Inflammatory macrophage treated with lipopolysaccharide for 4 hours (primary cell): Measurements from ENCODE around the gene ERC1.
"Not testable (repeated sequence)": the region's sequence is repeated elsewhere in the genome, so short reads cannot be mapped to it uniquely, and the experiment has no call there.

ENCODE experiments used
- DNase-seq: peaks from one replicate; pipeline ENCODE4 v3.0.0-alpha.2; 2020

ERC1 gene

DNA sequence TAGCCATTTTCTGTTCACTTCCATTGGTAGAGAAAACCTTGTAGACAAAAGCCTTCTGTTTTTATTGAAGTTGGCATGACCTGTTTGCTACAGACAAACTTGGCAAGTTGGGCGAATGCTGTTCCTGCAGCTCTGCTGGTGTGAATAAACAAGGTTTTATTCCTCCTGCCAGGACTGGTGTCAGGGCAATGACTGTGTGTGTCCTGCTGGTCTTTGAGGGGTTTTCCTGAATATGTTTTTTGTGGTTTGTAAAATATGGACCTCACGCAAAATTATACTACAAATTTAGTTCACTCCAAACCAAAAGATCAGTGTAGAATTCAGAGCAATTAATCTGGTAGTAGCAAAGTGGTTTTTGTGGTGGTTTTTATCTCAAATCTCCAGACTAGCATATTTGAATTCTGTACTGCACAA, 140.8 kb downstream of the ERC1 start:
- DNase-seq, result no peak

GRCh38 chr12:1132311-1132710, 141.3 kb downstream of the ERC1 start:
- DNase-seq, result no peak

GRCh38 chr12:1138691-1139090, 147.7 kb downstream of the ERC1 start:
- no peak for DNase-seq

GRCh38 chr12:1146758-1147157, 155.7 kb downstream of the ERC1 start:
- not testable (repeated sequence) for DNase-seq

DNA sequence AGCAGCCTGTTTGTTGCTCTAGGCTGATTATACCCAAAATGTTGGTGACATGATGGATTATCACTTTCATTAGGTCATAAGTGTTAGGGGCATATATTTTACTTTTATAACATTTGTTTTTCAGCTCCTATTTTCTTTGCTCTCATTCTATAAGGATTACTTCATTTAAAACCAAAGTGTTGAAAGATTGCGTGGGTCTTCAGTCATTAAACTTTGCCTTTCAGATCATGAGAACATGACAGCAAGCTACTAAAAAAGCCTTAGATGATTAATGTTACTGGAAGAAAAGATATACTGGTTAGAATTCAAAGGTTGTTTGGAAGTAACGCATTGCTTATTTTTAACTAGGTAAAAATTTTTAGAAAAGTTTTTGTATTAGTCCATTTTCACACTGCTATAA, 156.8 kb downstream of the ERC1 start:
- peak; percentile 29 for DNase-seq

- DNase-seq, result no peak
Measured at GRCh38 chr12:1157046-1157445, 166.0 kb downstream of the ERC1 start.

GRCh38 chr12:1161197-1161596, 170.2 kb downstream of the ERC1 start:
- DNase-seq, result peak; percentile 3

DNA sequence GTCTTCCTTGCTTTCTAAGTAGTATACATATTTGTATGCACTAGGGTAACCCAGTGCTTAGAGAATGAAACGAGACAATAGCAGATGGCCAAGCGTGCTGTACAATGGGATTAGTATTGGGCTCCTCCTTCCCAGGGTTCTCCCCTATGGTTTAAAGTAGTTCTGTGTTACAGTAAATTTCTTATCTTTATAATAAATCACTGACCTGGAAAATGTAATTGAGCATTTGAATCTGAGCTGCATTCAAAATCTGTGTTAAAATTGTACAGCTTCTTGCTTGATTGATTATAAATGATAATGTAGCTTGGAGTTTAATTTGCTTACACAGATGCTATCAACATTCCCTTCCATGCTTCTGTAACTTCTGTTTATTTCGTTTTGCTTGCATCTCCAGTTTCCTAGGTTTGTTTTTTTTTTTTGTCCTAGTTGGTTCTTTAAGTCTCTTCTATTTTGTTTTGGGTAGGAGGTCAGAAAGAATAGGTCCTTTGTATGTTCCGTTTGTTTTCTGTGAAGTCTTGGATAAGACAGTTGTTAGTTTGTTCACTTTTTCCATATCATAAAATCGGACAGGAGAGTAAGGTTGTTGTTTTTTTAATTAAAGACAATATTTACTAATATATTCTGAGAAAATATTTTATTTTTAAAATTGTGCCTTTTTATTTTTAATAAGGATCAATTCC, 171.2 kb downstream of the ERC1 start:
- no peak for DNase-seq

DNA sequence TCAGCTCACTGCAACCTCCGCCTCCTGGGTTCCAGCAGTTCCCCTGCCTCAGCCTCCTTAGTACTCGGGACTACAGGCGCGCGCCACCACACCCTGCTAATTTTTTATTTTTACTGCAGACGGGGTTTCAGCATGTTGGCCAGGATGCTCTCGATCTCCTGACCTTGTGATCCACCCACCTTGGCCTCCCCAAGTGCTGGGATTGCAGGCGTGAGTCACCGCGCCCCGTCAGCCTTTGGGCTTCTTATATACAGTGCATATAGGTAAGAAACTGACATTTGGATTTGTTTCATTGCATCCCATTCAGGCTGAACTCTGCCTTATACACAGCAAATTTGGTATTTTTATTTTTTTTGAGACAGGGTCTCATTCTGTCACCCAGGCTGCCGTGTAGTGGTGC, 176.8 kb downstream of the ERC1 start:
- DNase-seq, result no peak

DNA sequence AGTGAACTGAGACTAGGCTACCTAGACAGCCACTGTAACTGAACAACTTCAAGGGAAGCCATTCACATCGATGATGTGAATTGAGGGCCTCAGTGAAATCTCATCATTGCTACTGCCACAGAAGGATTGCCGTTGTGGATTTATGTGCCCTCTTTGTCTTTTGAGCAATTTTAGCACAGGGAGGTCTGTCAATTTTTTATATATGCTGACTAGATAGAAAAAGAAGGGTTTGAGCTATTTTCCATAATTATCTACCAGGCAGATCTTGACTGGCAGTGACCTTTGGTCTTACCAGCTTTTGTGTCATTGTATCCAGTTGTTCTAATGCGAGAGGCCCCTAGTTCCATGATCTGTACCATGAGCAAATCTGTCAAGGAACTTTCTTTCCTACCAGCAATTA, 179.4 kb downstream of the ERC1 start:
- no peak for DNase-seq

- DNase-seq, result no peak
Measured at GRCh38 chr12:1171657-1172408, 180.8 kb downstream of the ERC1 start.

DNA sequence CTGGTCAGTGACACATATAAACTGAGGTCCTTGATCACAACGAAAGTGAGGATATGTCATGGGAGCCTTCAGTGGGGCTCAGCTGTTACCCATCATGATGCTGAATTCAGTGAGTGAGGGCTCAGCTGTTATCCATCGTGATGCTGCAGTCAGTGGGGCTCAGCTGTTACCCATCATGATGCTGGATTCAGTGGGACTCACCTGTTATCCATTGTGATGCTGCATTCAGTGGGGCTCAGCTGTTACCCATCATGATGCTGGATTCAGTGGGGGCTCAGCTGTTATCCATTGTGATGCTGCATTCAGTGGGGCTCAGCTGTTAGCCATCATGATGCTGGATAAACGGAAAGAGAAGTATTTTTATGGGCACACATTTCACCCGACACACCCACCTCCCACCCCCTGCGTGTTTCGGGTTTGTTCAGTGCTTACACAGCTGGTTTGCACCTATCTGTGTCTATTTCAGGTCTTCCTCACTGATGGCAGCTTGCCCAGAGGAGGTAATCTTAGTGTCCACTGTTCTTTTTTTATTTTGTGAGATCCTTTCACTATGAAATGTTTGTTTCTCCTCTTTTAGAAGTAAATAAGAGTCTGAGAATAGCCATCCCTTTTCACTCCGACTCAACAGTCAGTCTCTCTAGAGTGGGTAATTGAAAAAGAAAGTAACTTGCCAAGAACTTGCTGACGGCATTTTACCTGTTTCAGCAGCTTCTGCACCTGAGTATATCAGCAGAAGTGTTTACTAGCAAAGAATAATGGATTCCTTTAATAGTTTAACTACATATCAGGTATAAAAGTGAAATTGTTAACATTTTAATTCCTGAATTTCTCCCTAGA, 183.0 kb downstream of the ERC1 start:
- DNase-seq, result no peak

- no peak for DNase-seq
Measured at GRCh38 chr12:1174659-1175058, 183.6 kb downstream of the ERC1 start.

DNA sequence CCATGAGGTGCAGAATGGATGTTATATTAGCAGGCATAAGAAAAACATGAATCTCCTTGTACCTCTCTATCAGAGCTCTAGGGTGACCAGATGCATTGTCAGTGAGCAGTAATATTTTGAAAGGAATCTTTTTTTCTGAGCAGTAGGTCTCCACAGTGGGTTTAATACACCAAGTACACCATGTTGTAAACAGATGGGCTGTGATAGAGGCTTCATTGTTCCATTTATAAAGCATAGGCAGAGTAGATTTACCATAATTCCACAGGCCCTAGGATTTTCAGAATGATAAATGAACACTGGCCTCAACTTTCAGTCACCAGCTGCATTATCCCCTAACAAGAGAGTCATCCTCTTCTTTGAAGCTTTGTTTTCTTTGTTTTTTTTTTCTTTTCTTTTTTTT, 185.2 kb downstream of the ERC1 start:
- DNase-seq, result no peak

DNA sequence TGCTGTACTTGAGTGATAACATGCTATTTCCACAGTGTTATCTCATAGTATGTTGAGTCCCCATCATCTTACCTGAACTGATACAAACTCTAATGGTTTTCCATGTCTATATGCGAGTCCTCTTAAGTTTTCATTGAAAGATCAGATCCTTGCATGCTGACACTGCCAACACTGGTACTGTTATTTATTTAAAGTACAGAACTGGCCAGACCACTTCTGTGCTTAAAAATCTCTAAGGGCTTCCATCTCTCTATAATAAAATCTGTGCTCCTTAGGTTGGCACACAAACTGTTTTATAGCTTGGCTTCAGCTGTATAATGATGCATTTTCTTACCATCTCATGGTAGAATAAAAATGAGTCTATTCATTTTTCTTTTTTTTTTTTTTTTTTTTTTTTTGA, 188.1 kb downstream of the ERC1 start:
- DNase-seq, result no peak

DNA sequence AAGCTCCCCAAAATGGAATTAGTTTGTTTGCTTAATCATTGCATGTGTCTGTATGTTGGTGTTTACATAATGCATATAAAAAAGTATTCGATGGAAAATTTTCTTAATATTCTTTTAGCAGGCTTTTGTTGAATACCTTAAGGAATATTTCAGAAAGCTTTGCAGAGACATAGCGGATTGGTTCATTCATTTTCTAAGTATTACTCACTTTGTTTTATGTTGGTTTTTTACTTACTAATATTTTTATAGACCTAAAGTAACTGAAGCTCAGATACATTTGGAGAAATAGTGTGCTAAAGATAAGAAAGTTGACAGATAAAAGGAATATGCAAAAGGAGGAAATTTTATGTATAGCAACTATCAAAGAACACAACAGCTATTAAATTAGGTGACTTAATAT, 191.0 kb downstream of the ERC1 start:
- DNase-seq, result no peak

DNA sequence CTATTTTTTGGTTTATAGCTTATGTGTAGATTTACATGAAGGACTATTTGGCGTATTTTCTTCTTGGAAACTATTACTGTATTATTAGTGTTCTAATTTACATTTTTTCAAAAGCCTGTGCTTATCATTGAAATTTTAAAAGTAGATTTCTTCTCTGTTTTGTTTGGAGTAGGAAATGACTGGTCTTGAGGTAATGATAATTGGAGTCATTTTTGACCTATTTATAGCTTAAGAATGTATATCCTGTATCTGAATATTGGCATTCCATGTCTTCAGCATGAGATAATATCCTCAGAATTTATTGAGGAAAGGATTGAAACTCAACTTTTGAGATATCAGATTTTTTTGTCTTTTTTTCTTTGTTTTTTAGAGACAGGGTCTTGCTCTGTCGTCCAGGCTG, 193.4 kb downstream of the ERC1 start:
- DNase-seq, result no peak

- no peak for DNase-seq
Measured at GRCh38 chr12:1185460-1186182, 194.6 kb downstream of the ERC1 start.

GRCh38 chr12:1186298-1186697, 195.3 kb downstream of the ERC1 start:
- DNase-seq, result no peak

- DNase-seq, result peak; percentile 60
Measured at GRCh38 chr12:1188016-1188415, 197.0 kb downstream of the ERC1 start.

DNA sequence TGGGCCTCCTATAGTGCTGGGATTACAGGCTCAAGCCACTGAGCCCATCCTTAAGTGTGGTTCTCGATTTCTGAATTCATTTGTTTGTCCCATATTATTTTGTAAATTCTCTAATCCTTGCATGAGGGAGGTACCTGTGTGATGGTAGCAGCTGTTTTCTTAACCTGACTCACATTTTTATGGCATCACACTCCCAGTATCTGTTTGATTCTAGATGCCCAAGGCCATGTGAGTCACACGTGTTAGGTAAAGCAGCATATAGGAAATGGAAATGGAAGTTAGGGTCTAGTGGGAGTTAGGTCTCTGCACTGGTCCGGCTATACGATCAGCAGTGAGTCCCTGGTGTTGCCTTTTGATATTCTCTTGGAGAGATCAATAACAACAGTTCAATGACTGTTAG, 198.1 kb downstream of the ERC1 start:
- DNase-seq, result no peak

DNA sequence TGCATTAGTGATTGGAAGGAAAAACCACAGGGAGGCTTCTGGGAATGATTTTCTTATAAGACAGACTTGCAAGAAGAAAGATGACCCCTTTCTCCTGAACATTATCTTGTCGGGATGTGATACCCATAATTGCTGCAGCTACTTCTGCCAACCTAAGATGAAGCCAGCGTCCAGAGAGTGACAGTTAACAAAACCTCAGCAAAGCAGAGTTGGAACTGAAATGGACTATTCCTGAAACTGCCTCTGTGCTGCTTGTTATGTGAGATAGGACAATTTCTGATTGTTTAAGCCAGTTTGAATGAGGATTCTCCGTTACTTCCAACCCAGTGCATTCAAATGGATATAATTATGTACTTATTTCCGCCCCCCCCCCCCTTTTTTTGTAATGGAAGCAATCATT, 204.5 kb downstream of the ERC1 start:
- no peak for DNase-seq
